ENCODE measurements around the gene CAPN10.
A peak's percentile ranks its signal among the peaks of the same experiment; 100 is the strongest.

The CAPN10 gene

GRCh38 chr2:240578110-240578450 is 8.5 kb upstream of the CAPN10 start:
- TF ChIP-seq, protein P1, sequence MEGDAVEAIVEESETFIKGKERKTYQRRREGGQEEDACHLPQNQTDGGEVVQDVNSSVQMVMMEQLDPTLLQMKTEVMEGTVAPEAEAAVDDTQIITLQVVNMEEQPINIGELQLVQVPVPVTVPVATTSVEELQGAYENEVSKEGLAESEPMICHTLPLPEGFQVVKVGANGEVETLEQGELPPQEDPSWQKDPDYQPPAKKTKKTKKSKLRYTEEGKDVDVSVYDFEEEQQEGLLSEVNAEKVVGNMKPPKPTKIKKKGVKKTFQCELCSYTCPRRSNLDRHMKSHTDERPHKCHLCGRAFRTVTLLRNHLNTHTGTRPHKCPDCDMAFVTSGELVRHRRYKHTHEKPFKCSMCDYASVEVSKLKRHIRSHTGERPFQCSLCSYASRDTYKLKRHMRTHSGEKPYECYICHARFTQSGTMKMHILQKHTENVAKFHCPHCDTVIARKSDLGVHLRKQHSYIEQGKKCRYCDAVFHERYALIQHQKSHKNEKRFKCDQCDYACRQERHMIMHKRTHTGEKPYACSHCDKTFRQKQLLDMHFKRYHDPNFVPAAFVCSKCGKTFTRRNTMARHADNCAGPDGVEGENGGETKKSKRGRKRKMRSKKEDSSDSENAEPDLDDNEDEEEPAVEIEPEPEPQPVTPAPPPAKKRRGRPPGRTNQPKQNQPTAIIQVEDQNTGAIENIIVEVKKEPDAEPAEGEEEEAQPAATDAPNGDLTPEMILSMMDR (IDR thresholded peaks at IDR 0.05; ENCODE audit: borderline replicate concordance, extremely low read depth, low read length, poor library complexity, severe bottlenecking): no peak
- no peak for TF ChIP-seq EZH2 (IDR thresholded peaks at IDR 0.05; ENCODE audit: borderline replicate concordance, low read depth, low read length, severe bottlenecking)
- ATAC-seq (ENCODE audit: insufficient read depth, low read depth) (peak; percentile 12; the same call in 1 of the 3 replicates), DNase-seq (no peak)
- Histone ChIP-seq H3K27ac (ENCODE audit: low read length) (no peak overlapping the region), H3K36me3 (ENCODE audit: insufficient read depth, low read length) (peaks cover 61% of the 10 kb centered on the region), H3K27me3 (ENCODE audit: insufficient read depth, low read length, poor library complexity) (no peaks in the 10 kb centered on the region), H3K9me3 (ENCODE audit: insufficient read depth, low read length, severe bottlenecking) (no peaks in the 10 kb centered on the region), H3K79me2 (ENCODE audit: insufficient read depth, low read length) (peaks cover 31% of the 10 kb centered on the region), H2AFZ (ENCODE audit: low read depth, low read length) (no peak overlapping the region), H3K9ac (ENCODE audit: low read depth, low read length) (no peak overlapping the region), H3K4me3 (ENCODE audit: low read depth in 1 of 2, low read length in 2 of 2) (no peak overlapping the region), H3K4me1 (ENCODE audit: insufficient read depth, low read length) (no peaks in the 10 kb centered on the region), H4K20me1 (ENCODE audit: insufficient read depth, low read length) (peaks cover 69% of the 10 kb centered on the region), H3K4me2 (ENCODE audit: insufficient read depth, low read length) (no peak overlapping the region)

DNA sequence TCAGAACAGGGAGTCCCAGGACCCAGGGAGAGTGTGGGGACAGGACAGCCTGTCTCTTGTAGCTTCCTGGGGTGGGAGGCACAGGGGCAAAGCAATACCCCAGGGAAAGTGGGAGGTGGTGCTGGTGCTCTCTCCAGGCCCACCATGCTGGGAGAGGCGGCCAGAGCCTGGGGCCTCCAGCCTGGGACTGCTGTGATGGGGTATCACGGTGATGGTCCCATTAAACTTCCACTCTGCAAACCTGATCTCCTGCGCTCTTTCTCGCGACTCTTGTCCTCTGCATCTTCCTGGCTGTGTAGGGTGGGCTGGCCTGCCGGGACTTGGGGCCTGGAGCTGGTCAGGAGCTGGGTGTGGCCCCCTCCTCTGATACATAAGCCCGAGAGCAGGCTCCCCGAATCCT is 8.0 kb upstream of the CAPN10 start:
- Histone ChIP-seq H3K4me3 (ENCODE audit: low read depth in 1 of 2, low read length in 2 of 2) (no peak overlapping the region), H2AFZ (ENCODE audit: low read depth, low read length) (no peak overlapping the region), H4K20me1 (ENCODE audit: insufficient read depth, low read length) (peaks cover 67% of the 10 kb centered on the region), H3K27me3 (ENCODE audit: insufficient read depth, low read length, poor library complexity) (no peaks in the 10 kb centered on the region), H3K9ac (ENCODE audit: low read depth, low read length) (no peak overlapping the region), H3K4me1 (ENCODE audit: insufficient read depth, low read length) (peaks cover 3% of the 10 kb centered on the region), H3K79me2 (ENCODE audit: insufficient read depth, low read length) (peaks cover 35% of the 10 kb centered on the region), H3K27ac (ENCODE audit: low read length) (no peak overlapping the region), H3K9me3 (ENCODE audit: insufficient read depth, low read length, severe bottlenecking) (no peaks in the 10 kb centered on the region), H3K4me2 (ENCODE audit: insufficient read depth, low read length) (no peak overlapping the region), H3K36me3 (ENCODE audit: insufficient read depth, low read length) (peaks cover 61% of the 10 kb centered on the region)
- DNase-seq (no peak), ATAC-seq (ENCODE audit: insufficient read depth, low read depth) (no peak)
- TF ChIP-seq EZH2 (IDR thresholded peaks at IDR 0.05; ENCODE audit: borderline replicate concordance, low read depth, low read length, severe bottlenecking): no peak
- TF ChIP-seq, protein P1 (IDR thresholded peaks at IDR 0.05; ENCODE audit: borderline replicate concordance, extremely low read depth, low read length, poor library complexity, severe bottlenecking): no peak

DNA sequence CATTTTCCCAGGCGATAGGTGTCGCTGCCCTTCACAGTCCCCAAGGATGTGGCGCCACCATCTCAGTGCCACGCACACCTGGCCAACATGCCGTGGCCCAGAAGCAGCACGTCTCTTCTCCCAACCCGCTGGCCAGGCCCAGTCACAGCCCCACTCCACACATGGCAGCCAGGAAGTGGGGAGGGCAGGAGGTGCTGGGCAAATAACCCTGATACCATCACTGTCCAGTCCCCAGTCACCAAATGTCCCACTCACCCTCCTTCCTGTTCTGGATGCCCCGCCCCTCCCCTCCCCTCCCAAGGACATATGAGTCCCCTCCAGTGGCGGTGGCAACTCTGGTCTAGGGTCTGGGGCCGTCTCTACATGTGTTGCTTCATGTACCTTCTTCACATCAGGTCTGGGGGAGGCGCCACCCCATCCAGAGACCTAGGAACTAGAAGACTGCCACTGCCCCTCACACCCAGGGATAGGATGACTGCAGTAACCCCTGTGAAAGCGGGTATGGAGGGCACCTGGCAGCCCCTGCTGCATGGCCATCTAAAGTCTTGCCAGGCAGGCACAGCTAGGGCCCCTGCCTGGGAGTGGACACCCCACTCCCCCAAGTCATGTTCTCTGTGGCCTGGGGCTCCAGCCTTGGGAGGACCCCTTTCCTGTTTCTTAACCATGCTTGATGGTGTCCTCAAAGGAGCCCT is 7.3 kb upstream of the CAPN10 start:
- Histone ChIP-seq H3K4me2 (ENCODE audit: insufficient read depth, low read length) (no peak overlapping the region), H3K79me2 (ENCODE audit: insufficient read depth, low read length) (peaks cover 42% of the 10 kb centered on the region), H3K9ac (ENCODE audit: low read depth, low read length) (no peak overlapping the region), H3K4me3 (ENCODE audit: low read depth in 1 of 2, low read length in 2 of 2) (no peak overlapping the region), H3K9me3 (ENCODE audit: insufficient read depth, low read length, severe bottlenecking) (no peaks in the 10 kb centered on the region), H3K27ac (ENCODE audit: low read length) (no peak overlapping the region), H3K36me3 (ENCODE audit: insufficient read depth, low read length) (peaks cover 56% of the 10 kb centered on the region), H2AFZ (ENCODE audit: low read depth, low read length) (no peak overlapping the region), H3K27me3 (ENCODE audit: insufficient read depth, low read length, poor library complexity) (no peaks in the 10 kb centered on the region), H3K4me1 (ENCODE audit: insufficient read depth, low read length) (peaks cover 10% of the 10 kb centered on the region), H4K20me1 (ENCODE audit: insufficient read depth, low read length) (peaks cover 64% of the 10 kb centered on the region)
- no peak for TF ChIP-seq EZH2 (IDR thresholded peaks at IDR 0.05; ENCODE audit: borderline replicate concordance, low read depth, low read length, severe bottlenecking)
- TF ChIP-seq, protein P1 (IDR thresholded peaks at IDR 0.05; ENCODE audit: borderline replicate concordance, extremely low read depth, low read length, poor library complexity, severe bottlenecking): no peak
- ATAC-seq (ENCODE audit: insufficient read depth, low read depth) (no peak; the same call in 2 of the 3 replicates), DNase-seq (no peak)
